ENCODE results near the gene CA4.
A peak's percentile ranks its signal among the peaks of the same experiment; 100 is the strongest.

The CA4 gene

DNA sequence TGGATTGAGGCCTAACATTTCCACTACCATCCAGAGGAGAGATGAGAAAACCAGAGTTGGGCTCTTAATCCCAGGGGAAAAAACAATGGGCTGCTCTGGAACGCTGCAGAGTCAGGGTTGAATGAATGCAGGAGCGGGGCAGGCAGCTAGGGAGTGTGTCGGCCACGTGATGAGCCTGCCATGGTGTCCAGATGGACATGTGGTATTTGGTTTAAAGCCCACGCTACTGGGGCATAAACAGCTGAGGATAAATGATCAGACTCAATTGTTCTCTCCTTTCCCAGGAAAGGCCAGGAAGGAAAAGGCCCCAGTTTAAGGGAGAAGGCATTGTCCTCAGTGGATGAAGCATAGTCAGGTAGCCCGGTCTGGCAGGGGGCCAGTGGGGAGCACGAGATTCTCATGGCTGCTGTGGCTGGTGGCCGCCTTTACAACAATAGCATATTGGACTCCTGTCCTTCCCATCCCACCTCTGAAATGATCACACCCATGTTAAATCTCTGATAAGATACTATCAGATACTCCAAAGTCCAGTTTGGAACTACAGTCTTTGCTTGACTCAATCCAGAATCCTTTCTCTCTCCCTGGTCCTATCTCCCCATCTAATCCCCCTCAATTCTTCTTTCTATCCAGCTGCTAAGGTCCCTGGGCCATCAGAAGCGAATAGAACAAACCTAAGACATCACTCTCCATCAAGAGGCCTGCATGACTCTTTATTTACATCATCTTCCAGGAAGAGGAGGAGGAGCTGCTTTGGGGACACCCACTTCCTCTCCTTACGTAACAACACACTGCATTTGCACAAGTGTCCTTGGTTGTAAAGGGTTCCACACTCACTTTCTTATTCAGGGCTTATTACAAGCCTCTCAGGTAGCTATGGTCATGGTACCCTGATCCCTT lies 20.4 kb downstream of the CA4 start:
- peak; percentile 81 for DNase-seq (ENCODE audit: low read depth)
- TF ChIP-seq, protein P1, sequence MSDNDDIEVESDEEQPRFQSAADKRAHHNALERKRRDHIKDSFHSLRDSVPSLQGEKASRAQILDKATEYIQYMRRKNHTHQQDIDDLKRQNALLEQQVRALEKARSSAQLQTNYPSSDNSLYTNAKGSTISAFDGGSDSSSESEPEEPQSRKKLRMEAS (IDR thresholded peaks at IDR 0.05; ENCODE audit: low read depth, low read length) = no peak
- TF ChIP-seq MYC (IDR thresholded peaks at IDR 0.05; ENCODE audit: low read depth, low read length) = no peak
- TF ChIP-seq, protein P2, sequence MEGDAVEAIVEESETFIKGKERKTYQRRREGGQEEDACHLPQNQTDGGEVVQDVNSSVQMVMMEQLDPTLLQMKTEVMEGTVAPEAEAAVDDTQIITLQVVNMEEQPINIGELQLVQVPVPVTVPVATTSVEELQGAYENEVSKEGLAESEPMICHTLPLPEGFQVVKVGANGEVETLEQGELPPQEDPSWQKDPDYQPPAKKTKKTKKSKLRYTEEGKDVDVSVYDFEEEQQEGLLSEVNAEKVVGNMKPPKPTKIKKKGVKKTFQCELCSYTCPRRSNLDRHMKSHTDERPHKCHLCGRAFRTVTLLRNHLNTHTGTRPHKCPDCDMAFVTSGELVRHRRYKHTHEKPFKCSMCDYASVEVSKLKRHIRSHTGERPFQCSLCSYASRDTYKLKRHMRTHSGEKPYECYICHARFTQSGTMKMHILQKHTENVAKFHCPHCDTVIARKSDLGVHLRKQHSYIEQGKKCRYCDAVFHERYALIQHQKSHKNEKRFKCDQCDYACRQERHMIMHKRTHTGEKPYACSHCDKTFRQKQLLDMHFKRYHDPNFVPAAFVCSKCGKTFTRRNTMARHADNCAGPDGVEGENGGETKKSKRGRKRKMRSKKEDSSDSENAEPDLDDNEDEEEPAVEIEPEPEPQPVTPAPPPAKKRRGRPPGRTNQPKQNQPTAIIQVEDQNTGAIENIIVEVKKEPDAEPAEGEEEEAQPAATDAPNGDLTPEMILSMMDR (IDR thresholded peaks at IDR 0.05; ENCODE audit: low read depth, low read length) = no peak
- no peak for TF ChIP-seq POLR2A (IDR thresholded peaks at IDR 0.05; ENCODE audit: extremely low read depth, insufficient read length)
- H3K4me3 ChIP-seq (ENCODE audit: low read depth, low read length) = no peak overlapping the region

DNA sequence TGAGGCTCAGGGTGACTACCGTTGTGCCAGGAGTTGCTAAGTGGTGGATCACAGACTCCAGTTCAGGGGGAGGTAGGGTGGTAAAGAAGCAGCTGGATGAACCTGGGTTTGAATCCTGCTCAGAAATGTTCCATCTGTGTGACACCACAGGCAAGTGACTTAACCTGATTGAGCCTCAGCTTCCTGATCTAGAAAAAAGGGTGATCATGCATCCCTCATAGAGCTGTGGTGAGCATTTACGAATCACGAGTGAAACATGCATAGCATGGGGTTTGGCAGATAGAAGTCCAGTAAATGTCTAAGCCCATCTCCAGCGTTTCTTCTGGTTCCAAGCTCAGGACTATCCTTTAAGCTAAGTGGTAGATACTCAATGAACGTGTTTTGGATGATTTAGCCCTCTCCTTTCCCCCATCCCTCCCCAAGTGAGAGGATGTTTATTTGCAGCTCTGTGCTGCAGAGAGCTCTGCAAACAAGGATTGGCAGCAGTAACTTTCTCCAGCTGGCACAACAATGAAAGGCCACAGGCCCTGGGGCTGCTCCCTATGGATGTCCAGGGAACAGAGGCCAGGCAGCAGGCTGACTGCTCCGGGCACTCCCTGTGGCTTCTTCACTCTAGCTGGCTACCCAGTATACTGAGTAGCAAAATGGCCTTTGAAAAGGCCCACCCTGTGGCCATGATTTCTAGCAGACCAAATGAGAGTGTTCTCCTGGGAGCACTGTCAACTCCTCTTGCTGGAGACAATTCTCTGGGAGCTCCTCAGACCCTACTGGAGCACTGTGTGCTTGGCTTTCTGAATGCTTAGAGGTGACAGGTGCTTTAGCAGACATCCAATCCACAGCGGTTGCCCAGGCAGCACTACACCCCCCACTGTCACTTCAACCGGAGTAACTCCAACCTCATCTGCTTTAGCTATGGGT lies 21.3 kb downstream of the CA4 start:
- H3K4me3 ChIP-seq (ENCODE audit: low read depth, low read length) = no peak overlapping the region
- TF ChIP-seq POLR2A (IDR thresholded peaks at IDR 0.05; ENCODE audit: extremely low read depth, insufficient read length) = no peak
- TF ChIP-seq, protein P2 (IDR thresholded peaks at IDR 0.05; ENCODE audit: low read depth, low read length) = no peak
- no peak for TF ChIP-seq MYC (IDR thresholded peaks at IDR 0.05; ENCODE audit: low read depth, low read length)
- TF ChIP-seq, protein P1 (IDR thresholded peaks at IDR 0.05; ENCODE audit: low read depth, low read length) = no peak
- no peak for DNase-seq (ENCODE audit: low read depth)

DNA sequence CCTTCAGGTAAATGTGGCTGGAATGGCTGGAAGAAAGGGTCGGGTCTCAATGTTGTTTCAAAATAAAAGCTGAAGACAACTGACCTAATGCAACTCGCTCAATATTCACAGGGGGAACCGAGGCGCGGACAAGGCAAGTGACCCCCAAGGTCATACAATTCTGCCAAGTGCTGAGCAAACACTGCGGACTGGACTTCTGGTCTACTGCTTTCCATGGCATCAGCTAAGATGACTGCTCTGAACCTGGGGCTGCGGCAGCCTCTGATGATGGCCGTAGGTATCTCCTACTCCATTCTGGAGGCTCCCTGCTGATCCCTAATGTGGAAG lies 21.9 kb downstream of the CA4 start:
- TF ChIP-seq, protein P2 (IDR thresholded peaks at IDR 0.05; ENCODE audit: low read depth, low read length) = no peak
- TF ChIP-seq POLR2A (IDR thresholded peaks at IDR 0.05; ENCODE audit: extremely low read depth, insufficient read length) (no peak), MYC (IDR thresholded peaks at IDR 0.05; ENCODE audit: low read depth, low read length) (no peak)
- TF ChIP-seq, protein P1 (IDR thresholded peaks at IDR 0.05; ENCODE audit: low read depth, low read length) = no peak
- H3K4me3 ChIP-seq (ENCODE audit: low read depth, low read length) = no peak overlapping the region
- no peak for DNase-seq (ENCODE audit: low read depth)

DNA sequence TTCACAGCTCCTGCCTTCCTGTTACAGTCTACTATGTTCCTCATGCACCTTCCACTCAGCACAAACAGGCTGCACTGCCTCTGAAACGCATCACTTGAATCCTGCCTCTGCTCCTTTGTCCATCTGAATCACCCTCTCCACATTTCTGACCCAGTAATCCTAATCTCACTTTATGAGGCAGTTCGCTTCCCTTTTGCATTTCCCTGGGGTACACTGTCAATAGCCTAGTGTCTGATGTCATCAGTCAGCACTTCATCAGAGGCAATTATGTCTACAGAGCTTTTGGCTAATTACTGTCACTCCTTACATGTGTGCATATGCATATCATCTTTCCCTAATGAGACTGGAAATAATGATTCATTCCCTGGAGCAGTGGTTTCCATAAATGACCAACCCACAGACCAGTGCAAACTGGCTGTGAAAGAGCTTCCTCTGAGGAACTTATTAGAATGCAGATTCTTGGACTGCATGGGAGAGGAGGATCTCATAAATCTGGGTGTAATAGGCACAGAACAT lies 23.6 kb downstream of the CA4 start:
- no peak overlapping the region for H3K4me3 ChIP-seq (ENCODE audit: low read depth, low read length)
- TF ChIP-seq, protein P2 (IDR thresholded peaks at IDR 0.05; ENCODE audit: low read depth, low read length) = no peak
- TF ChIP-seq MYC (IDR thresholded peaks at IDR 0.05; ENCODE audit: low read depth, low read length) = no peak
- no peak for TF ChIP-seq POLR2A (IDR thresholded peaks at IDR 0.05; ENCODE audit: extremely low read depth, insufficient read length)
- TF ChIP-seq, protein P1 (IDR thresholded peaks at IDR 0.05; ENCODE audit: low read depth, low read length) = no peak
- DNase-seq (ENCODE audit: low read depth) = peak; percentile 74

DNA sequence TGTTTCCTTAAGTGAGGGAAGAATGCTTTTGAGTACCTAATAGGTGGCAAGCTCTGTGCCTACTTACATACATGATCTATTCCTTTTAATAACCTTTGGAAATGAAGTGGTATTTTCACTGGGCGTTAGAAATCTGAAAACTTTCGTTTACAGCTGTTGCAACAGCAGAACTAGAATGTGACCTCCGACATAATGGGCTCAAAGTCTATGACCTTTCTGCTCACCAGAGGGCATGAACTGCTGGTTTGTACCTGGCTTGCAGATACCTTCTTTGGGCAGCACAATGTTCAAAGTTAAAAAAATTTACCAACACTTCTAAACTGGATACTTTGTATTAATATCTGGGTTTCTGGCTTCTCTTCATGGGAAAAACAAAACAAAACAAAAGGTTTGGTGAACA lies 24.3 kb downstream of the CA4 start:
- TF ChIP-seq MYC (IDR thresholded peaks at IDR 0.05; ENCODE audit: low read depth, low read length) (no peak), POLR2A (IDR thresholded peaks at IDR 0.05; ENCODE audit: extremely low read depth, insufficient read length) (no peak)
- TF ChIP-seq, protein P2 (IDR thresholded peaks at IDR 0.05; ENCODE audit: low read depth, low read length) = no peak
- TF ChIP-seq, protein P1 (IDR thresholded peaks at IDR 0.05; ENCODE audit: low read depth, low read length) = no peak
- H3K4me3 ChIP-seq (ENCODE audit: low read depth, low read length) = no peak overlapping the region
- DNase-seq (ENCODE audit: low read depth) = no peak

Data from NB4 (cell line).